ELF-1 (cell line): ENCODE measurements around the gene CWC22.

Experiments used
- DNase-seq: peaks from one replicate; pipeline ENCODE4 v3.0.0-alpha.2; 2016; ENCODE audit warnings: low read depth, low spot score

CWC22 gene

DNA sequence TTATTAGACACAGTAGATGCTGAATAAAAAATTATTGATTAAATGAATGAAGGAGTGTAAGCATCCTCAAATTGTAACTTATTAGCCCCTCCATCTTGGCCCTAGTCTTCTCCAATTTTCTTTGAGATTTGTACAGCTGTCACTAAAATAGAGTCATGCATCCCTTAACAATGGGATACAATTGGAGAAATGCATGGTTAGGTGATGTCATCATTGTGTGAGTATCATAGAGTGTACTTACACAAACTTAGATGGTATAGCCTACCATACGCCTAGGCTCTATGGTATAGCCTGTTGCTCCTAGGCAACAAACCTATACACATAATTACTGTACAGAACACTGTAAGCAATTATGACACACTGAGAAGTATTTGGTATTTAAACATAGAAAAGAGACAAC is 107.4 kb downstream of the CWC22 start:
- DNase-seq, result no peak

DNA sequence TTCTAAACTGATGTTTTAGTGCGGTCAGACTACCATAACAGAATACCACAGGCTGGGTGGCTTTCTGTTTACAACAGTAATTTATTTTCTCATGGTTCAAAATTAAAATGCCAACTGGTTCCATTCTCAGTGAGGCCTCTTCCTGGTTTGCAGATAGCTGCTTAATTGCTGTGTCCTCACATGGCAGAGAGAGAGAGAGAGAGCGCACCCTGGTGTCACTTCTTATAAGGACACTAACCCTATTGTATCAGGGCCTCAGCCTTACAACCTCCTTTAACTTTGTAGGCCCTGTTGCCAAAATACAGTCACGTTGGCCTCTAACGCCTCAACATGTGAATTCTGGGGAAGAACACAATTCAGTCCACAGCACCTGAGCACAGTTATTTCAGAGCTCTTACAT is 108.2 kb downstream of the CWC22 start:
- DNase-seq, result peak; percentile 78
